HEK293 (cell line): ENCODE measurements around the gene MDN1.

Source experiments
- KLF10 ChIP-seq: fragments of 450-650 bp; IDR thresholded peaks from 2 replicates; pipeline ENCODE4 v1.5.1; 2018; ENCODE audit warnings: missing biosample characterization, mild to moderate bottlenecking, missing genetic modification characterization
- KLF7 ChIP-seq: fragments of 450-650 bp; formaldehyde crosslinking; IDR thresholded peaks from 2 replicates; pipeline ENCODE4 v1.5.1; 2016; ENCODE audit warnings: missing biosample characterization, missing genetic modification characterization, borderline replicate concordance
- KLF8 ChIP-seq: fragments of 450-650 bp; formaldehyde crosslinking; IDR thresholded peaks from 2 replicates; pipeline ENCODE4 v1.5.1; 2016; ENCODE audit warnings: missing biosample characterization, missing genetic modification characterization
- KLF9 ChIP-seq: fragments of 450-650 bp; formaldehyde crosslinking; IDR thresholded peaks from 2 replicates; pipeline ENCODE4 v1.5.1; 2016; ENCODE audit warnings: missing biosample characterization, missing genetic modification characterization, low read depth
- MYNN ChIP-seq: fragments of 450-650 bp; formaldehyde crosslinking; IDR thresholded peaks from 2 replicates; pipeline ENCODE4 v1.5.1; 2016; ENCODE audit warnings: missing biosample characterization, missing genetic modification characterization, borderline replicate concordance
- SETDB1 ChIP-seq: IDR thresholded peaks from one replicate; pipeline ENCODE4 v1.6.1; 2017; ENCODE audit warnings: mild to moderate bottlenecking, low read length, moderate library complexity, mixed read lengths; ENCODE audit not compliant: insufficient read length
- ZBTB20 ChIP-seq: fragments of 450-650 bp; formaldehyde crosslinking; IDR thresholded peaks from 2 replicates; pipeline ENCODE4 v1.5.1; 2016; ENCODE audit warnings: missing biosample characterization, missing genetic modification characterization
- ZFP41 ChIP-seq: fragments of 450-650 bp; formaldehyde crosslinking; IDR thresholded peaks from 2 replicates; pipeline ENCODE4 v1.5.1; 2016; ENCODE audit warnings: missing biosample characterization, missing genetic modification characterization, borderline replicate concordance
- ZNF132 ChIP-seq: fragments of 450-650 bp; formaldehyde crosslinking; IDR thresholded peaks from 2 replicates; pipeline ENCODE4 v1.5.1; 2017; ENCODE audit warnings: missing biosample characterization, missing genetic modification characterization, borderline replicate concordance
- ZNF146 ChIP-seq: fragments of 450-650 bp; formaldehyde crosslinking; IDR thresholded peaks from 2 replicates; pipeline ENCODE4 v1.5.1; 2016; ENCODE audit warnings: missing biosample characterization, missing genetic modification characterization
- ZNF16 ChIP-seq: fragments of 450-650 bp; formaldehyde crosslinking; IDR thresholded peaks from 2 replicates; pipeline ENCODE4 v1.5.1; 2016; ENCODE audit warnings: low read depth, missing biosample characterization, missing genetic modification characterization
- ZNF19 ChIP-seq: fragments of 450-650 bp; formaldehyde crosslinking; IDR thresholded peaks from 2 replicates; pipeline ENCODE4; 2016; ENCODE audit warnings: missing biosample characterization, missing genetic modification characterization, low read depth
- ZNF214 ChIP-seq: fragments of 450-650 bp; formaldehyde crosslinking; IDR thresholded peaks from 2 replicates; pipeline ENCODE4 v1.5.1; 2017; ENCODE audit warnings: missing biosample characterization, mild to moderate bottlenecking, missing genetic modification characterization, borderline replicate concordance
- ZNF223 ChIP-seq: fragments of 450-650 bp; formaldehyde crosslinking; IDR thresholded peaks from 2 replicates; pipeline ENCODE4 v1.5.1; 2016; ENCODE audit warnings: missing biosample characterization, missing genetic modification characterization
- ZNF302 ChIP-seq: fragments of 450-650 bp; formaldehyde crosslinking; IDR thresholded peaks from 2 replicates; pipeline ENCODE4 v1.5.1; 2016; ENCODE audit warnings: missing biosample characterization, missing genetic modification characterization, low read depth
- ZNF394 ChIP-seq: fragments of 450-650 bp; formaldehyde crosslinking; IDR thresholded peaks from 2 replicates; pipeline ENCODE4 v1.5.1; 2016; ENCODE audit warnings: missing biosample characterization, missing genetic modification characterization, mild to moderate bottlenecking, moderate library complexity, borderline replicate concordance
- ZNF501 ChIP-seq: fragments of 450-650 bp; formaldehyde crosslinking; IDR thresholded peaks from 2 replicates; pipeline ENCODE4 v1.5.1; 2016; ENCODE audit warnings: missing biosample characterization, missing genetic modification characterization
- ZNF558 ChIP-seq: fragments of 450-650 bp; formaldehyde crosslinking; IDR thresholded peaks from 2 replicates; pipeline ENCODE4 v1.5.1; 2016; ENCODE audit warnings: missing biosample characterization, missing genetic modification characterization
- ZXDB ChIP-seq: fragments of 450-650 bp; formaldehyde crosslinking; IDR thresholded peaks from 2 replicates; pipeline ENCODE4 v1.5.1; 2016; ENCODE audit warnings: missing biosample characterization, missing genetic modification characterization
- TF ChIP-seq, protein P1 (sequence below): fragments of 450-650 bp; formaldehyde crosslinking; IDR thresholded peaks from 2 replicates; pipeline ENCODE4 v1.5.1; 2017; ENCODE audit warnings: missing biosample characterization, missing genetic modification characterization
- TF ChIP-seq, protein P2 (sequence below): fragments of 450-650 bp; formaldehyde crosslinking; IDR thresholded peaks from 2 replicates; pipeline ENCODE4 v1.5.1; 2017; ENCODE audit warnings: missing biosample characterization, missing genetic modification characterization
- TF ChIP-seq, protein P3 (sequence below): fragments of 450-650 bp; formaldehyde crosslinking; IDR thresholded peaks from 2 replicates; pipeline ENCODE4 v1.5.1; 2016; ENCODE audit warnings: missing biosample characterization, missing genetic modification characterization
- TF ChIP-seq, protein P4 (sequence below): fragments of 450-650 bp; formaldehyde crosslinking; IDR thresholded peaks from 2 replicates; pipeline ENCODE4 v1.5.1; 2016; ENCODE audit warnings: missing biosample characterization, missing genetic modification characterization
- TF ChIP-seq, protein P5 (sequence below): fragments of 450-650 bp; formaldehyde crosslinking; IDR thresholded peaks from 2 replicates; pipeline ENCODE4 v1.5.1; 2016; ENCODE audit warnings: missing biosample characterization, missing genetic modification characterization
- TF ChIP-seq, protein P6 (sequence below): fragments of 450-650 bp; formaldehyde crosslinking; IDR thresholded peaks from 2 replicates; pipeline ENCODE4 v1.5.1; 2016; ENCODE audit warnings: missing biosample characterization, missing genetic modification characterization
- TF ChIP-seq, protein P7 (sequence below): fragments of 450-650 bp; formaldehyde crosslinking; IDR thresholded peaks from 2 replicates; pipeline ENCODE4 v1.5.1; 2016; ENCODE audit warnings: missing biosample characterization, missing genetic modification characterization

MDN1 gene

DNA sequence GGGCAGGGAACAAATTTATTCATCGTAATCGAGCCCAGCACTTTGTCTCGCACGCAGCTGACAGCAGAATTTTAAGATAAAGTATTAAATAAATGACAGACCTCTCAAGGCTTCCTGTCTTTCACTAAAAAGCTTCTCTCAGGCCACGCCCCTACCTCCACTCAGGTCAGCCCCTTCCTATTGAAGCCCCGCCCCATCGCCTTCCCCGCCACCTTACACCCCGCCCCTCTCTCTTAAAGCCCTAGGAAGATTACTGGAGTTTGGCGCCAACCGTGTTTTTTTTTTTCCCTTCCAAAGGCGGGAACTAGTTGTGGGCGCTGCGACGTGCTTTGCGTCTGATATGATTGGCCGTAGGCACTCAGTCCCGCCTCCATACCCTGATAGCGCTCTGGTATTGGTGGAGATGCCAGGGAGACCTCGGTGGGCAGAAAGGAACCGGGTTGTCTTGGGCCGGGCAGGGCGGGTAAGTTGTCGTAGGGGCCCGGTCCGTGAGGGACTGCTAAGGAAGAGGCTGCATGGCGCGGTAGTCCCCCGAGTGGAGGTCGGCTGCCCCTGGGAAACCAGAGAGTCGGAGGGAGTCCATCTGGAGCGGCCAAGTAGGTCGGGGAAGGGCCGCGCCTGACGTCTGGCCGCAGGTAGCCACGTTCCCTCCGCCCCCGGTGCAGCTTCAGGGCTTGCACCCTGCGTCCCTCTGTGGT lies 10.0 kb upstream of the MDN1 start, which contains the start of gene CASP8AP2 (continued):
- TF ChIP-seq, protein P1, sequence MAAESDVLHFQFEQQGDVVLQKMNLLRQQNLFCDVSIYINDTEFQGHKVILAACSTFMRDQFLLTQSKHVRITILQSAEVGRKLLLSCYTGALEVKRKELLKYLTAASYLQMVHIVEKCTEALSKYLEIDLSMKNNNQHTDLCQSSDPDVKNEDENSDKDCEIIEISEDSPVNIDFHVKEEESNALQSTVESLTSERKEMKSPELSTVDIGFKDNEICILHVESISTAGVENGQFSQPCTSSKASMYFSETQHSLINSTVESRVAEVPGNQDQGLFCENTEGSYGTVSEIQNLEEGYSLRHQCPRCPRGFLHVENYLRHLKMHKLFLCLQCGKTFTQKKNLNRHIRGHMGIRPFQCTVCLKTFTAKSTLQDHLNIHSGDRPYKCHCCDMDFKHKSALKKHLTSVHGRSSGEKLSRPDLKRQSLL (tag by site-specific recombination), result no peak
- TF ChIP-seq KLF7 (tag by site-specific recombination), result no peak
- no peak for TF ChIP-seq MYNN (tag by site-specific recombination)
- peak; percentile 57 for TF ChIP-seq KLF8 (tag by site-specific recombination)
- peak; percentile 85; the same call in 1 of the 2 replicates for TF ChIP-seq ZBTB20
- TF ChIP-seq SETDB1, result no peak
- peak; percentile 90 for TF ChIP-seq ZXDB (tag by site-specific recombination)
- no peak for TF ChIP-seq ZNF19 (tag by site-specific recombination)
- TF ChIP-seq, protein P2, sequence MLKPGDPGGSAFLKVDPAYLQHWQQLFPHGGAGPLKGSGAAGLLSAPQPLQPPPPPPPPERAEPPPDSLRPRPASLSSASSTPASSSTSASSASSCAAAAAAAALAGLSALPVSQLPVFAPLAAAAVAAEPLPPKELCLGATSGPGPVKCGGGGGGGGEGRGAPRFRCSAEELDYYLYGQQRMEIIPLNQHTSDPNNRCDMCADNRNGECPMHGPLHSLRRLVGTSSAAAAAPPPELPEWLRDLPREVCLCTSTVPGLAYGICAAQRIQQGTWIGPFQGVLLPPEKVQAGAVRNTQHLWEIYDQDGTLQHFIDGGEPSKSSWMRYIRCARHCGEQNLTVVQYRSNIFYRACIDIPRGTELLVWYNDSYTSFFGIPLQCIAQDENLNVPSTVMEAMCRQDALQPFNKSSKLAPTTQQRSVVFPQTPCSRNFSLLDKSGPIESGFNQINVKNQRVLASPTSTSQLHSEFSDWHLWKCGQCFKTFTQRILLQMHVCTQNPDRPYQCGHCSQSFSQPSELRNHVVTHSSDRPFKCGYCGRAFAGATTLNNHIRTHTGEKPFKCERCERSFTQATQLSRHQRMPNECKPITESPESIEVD (tag by site-specific recombination), result peak; percentile 67
- TF ChIP-seq ZNF214 (tag by site-specific recombination), result no peak
- no peak for TF ChIP-seq ZNF223 (tag by site-specific recombination)
- peak; percentile 20; the same call in 1 of the 2 replicates for TF ChIP-seq KLF10 (tag by site-specific recombination)
- TF ChIP-seq, protein P3, sequence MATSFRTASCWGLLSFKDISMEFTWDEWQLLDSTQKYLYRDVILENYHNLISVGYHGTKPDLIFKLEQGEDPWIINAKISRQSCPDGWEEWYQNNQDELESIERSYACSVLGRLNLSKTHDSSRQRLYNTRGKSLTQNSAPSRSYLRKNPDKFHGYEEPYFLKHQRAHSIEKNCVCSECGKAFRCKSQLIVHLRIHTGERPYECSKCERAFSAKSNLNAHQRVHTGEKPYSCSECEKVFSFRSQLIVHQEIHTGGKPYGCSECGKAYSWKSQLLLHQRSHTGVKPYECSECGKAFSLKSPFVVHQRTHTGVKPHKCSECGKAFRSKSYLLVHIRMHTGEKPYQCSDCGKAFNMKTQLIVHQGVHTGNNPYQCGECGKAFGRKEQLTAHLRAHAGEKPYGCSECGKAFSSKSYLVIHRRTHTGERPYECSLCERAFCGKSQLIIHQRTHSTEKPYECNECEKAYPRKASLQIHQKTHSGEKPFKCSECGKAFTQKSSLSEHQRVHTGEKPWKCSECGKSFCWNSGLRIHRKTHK (tag by site-specific recombination), result no peak
- TF ChIP-seq, protein P4, sequence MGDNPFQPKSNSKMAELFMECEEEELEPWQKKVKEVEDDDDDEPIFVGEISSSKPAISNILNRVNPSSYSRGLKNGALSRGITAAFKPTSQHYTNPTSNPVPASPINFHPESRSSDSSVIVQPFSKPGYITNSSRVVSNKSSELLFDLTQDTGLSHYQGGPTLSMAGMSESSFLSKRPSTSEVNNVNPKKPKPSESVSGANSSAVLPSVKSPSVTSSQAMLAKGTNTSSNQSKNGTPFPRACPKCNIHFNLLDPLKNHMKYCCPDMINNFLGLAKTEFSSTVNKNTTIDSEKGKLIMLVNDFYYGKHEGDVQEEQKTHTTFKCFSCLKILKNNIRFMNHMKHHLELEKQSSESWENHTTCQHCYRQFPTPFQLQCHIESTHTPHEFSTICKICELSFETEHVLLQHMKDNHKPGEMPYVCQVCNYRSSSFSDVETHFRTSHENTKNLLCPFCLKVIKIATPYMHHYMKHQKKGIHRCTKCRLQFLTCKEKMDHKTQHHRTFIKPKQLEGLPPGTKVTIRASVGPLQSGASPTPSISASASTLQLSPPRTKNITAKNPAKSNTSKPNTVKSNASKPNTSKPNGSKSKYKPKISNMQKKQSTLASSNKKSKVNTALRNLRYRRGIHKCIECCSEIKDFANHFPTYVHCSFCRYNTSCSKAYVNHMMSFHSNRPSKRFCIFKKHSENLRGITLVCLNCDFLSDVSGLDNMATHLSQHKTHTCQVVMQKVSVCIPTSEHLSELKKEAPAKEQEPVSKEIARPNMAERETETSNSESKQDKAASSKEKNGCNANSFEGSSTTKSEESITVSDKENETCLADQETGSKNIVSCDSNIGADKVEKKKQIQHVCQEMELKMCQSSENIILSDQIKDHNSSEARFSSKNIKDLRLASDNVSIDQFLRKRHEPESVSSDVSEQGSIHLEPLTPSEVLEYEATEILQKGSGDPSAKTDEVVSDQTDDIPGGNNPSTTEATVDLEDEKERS (tag by site-specific recombination), result no peak
- TF ChIP-seq ZNF146 (tag by site-specific recombination), result 0 out of 2 replicates have a peak, but pooled peaks have one; percentile 35
- TF ChIP-seq KLF9 (tag by site-specific recombination), result peak; percentile 55; the same call in 1 of the 2 replicates
- TF ChIP-seq ZNF132 (tag by site-specific recombination), result no peak
- peak; percentile 15; the same call in 1 of the 2 replicates for TF ChIP-seq ZNF558 (tag by site-specific recombination)
- no peak for TF ChIP-seq ZNF302
- TF ChIP-seq ZNF501 (tag by site-specific recombination), result peak; percentile 78; the same call in 1 of the 2 replicates
- no peak for TF ChIP-seq ZFP41
- TF ChIP-seq, protein P5, sequence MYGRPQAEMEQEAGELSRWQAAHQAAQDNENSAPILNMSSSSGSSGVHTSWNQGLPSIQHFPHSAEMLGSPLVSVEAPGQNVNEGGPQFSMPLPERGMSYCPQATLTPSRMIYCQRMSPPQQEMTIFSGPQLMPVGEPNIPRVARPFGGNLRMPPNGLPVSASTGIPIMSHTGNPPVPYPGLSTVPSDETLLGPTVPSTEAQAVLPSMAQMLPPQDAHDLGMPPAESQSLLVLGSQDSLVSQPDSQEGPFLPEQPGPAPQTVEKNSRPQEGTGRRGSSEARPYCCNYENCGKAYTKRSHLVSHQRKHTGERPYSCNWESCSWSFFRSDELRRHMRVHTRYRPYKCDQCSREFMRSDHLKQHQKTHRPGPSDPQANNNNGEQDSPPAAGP (tag by site-specific recombination), result peak; percentile 85; the same call in 1 of the 2 replicates
- TF ChIP-seq, protein P6, sequence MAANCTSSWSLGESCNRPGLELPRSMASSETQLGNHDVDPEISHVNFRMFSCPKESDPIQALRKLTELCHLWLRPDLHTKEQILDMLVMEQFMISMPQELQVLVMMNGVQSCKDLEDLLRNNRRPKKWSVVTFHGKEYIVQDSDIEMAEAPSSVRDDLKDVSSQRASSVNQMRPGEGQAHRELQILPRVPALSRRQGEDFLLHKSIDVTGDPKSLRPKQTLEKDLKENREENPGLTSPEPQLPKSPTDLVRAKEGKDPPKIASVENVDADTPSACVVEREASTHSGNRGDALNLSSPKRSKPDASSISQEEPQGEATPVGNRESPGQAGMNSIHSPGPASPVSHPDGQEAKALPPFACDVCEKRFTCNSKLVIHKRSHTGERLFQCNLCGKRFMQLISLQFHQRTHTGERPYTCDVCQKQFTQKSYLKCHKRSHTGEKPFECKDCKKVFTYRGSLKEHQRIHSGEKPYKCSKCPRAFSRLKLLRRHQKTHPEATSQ, result peak; percentile 79; the same call in 1 of the 2 replicates
- no peak for TF ChIP-seq ZNF16 (tag by site-specific recombination)
- no peak; the same call in 1 of the 2 replicates for TF ChIP-seq ZNF394 (tag by site-specific recombination)
- TF ChIP-seq, protein P7, sequence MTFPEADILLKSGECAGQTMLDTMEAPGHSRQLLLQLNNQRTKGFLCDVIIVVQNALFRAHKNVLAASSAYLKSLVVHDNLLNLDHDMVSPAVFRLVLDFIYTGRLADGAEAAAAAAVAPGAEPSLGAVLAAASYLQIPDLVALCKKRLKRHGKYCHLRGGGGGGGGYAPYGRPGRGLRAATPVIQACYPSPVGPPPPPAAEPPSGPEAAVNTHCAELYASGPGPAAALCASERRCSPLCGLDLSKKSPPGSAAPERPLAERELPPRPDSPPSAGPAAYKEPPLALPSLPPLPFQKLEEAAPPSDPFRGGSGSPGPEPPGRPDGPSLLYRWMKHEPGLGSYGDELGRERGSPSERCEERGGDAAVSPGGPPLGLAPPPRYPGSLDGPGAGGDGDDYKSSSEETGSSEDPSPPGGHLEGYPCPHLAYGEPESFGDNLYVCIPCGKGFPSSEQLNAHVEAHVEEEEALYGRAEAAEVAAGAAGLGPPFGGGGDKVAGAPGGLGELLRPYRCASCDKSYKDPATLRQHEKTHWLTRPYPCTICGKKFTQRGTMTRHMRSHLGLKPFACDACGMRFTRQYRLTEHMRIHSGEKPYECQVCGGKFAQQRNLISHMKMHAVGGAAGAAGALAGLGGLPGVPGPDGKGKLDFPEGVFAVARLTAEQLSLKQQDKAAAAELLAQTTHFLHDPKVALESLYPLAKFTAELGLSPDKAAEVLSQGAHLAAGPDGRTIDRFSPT (tag by site-specific recombination), result peak; percentile 98
